Gastroesophageal sphincter (tissue), 4 donors: ENCODE data around the gene ATXN7. TPM values are rescaled to one million over a fixed set of nuclear protein-coding genes. Genes with fewer than 3 reads are reported as not detected.
A peak's percentile ranks its signal among the peaks of the same experiment; 100 is the strongest.

Experiments
- ATAC-seq: fragments of 150-250 bp; one replicate; pipeline ENCODE4 v1.9.1; 2016; ENCODE audit warnings: mild to moderate bottlenecking, moderate library complexity
- H3K27ac ChIP-seq, 4 donors: fragments of 200-600 bp; sonication (generic) in 3 of 4; 1 replicate in 3 of 4; 2 replicates in 1 of 4; pipeline ENCODE4 v1.5.1; 2016 to 2019
- H3K27me3 ChIP-seq: fragments of 200-600 bp; sonication (generic); one replicate; pipeline ENCODE4 v1.5.1; 2019
- H3K36me3 ChIP-seq, 2 donors: fragments of 200-600 bp; sonication (generic); one replicate each; pipeline ENCODE4 v1.5.1; 2019; ENCODE audit warnings: control low read depth in 1 of 2
- H3K4me1 ChIP-seq, 3 donors: fragments of 200-600 bp; sonication (generic); 1 replicate in 2 of 3; 2 replicates in 1 of 3; pipeline ENCODE4 v1.5.1; 2016 to 2019; ENCODE audit warnings: control low read depth in 2 of 3
- H3K4me3 ChIP-seq, 2 donors: fragments of 200-600 bp; sonication (generic); one replicate each; pipeline ENCODE4 v1.5.1; 2019; ENCODE audit warnings: mild to moderate bottlenecking in 1 of 2, moderate library complexity in 1 of 2
- H3K9me3 ChIP-seq, 3 donors: fragments of 200-600 bp; sonication (generic); one replicate each; pipeline ENCODE4 v1.5.1; 2017 to 2019; ENCODE audit warnings: control low read depth in 2 of 3
- CTCF ChIP-seq, 4 experiments: fragments of 200-600 bp in 2 of 4; fragments of 450-650 bp in 2 of 4; sonication (generic) in 1 of 4; IDR thresholded peaks; one replicate each; pipeline ENCODE4 v1.5.1; 2017 to 2019; ENCODE audit warnings: antibody characterized with exemption in 4 of 4, mild to moderate bottlenecking in 2 of 4, moderate library complexity in 2 of 4
- EP300 ChIP-seq: sonication (generic); formaldehyde crosslinking; IDR thresholded peaks from one replicate; pipeline ENCODE4 v1.6.1; 2017; ENCODE audit warnings: antibody characterized with exemption, mild to moderate bottlenecking
- POLR2A ChIP-seq, 2 donors: fragments of 450-650 bp; IDR thresholded peaks; one replicate each; pipeline ENCODE4 v1.6.1; 2017; ENCODE audit warnings: antibody characterized with exemption in 2 of 2, mild to moderate bottlenecking in 2 of 2, moderate library complexity in 1 of 2
- POLR2AphosphoS5 ChIP-seq: sonication (generic); formaldehyde crosslinking; IDR thresholded peaks from one replicate; pipeline ENCODE4 v1.6.1; 2017; ENCODE audit warnings: antibody characterized with exemption
- WGBS, 2 donors: methylation state at CpG; one replicate each; pipeline ENCODE4 v1.1.5; 2018; ENCODE audit warnings: low coverage in 1 of 2; 5-methylcytosine and 5-hydroxymethylcytosine counted together
- total RNA-seq, 4 donors: library from RNA; depleted of rRNA; stranded (reverse); fragments of >200 nt; gene quantifications; one replicate each; pipeline ENCODE4 v1.1.0, GENCODE V29; 2016

Gene ATXN7
- total RNA-seq, 4 donors from 2014 or later: 15.5 to 36.3 (median 19.8) TPM

- no peak overlapping the region for H3K4me3 ChIP-seq
- peaks cover 43 to 98% (median 50%) of the 10 kb centered on the region in 3 donors for H3K4me1 ChIP-seq
These were observed 108.5 kb downstream of the ATXN7 start for GRCh38 chr3:63972196-63972595.

GRCh38 chr3:63972987-63973386 lies 109.3 kb downstream of the ATXN7 start:
- Histone ChIP-seq H3K36me3 (no peaks in the 10 kb centered on the region), H3K4me1 (peaks cover 42 to 97% (median 44%) of the 10 kb centered on the region in 3 donors), H3K27me3 (no peaks in the 10 kb centered on the region), H3K4me3 (no peak overlapping the region), H3K9me3 (no peaks in the 10 kb centered on the region), H3K27ac (peak overlapping the region in 3 of 4 donors; percentile 58 to 79 (median 72))
- 53 to 72% methylated on average over 4 of the region's 4 CpGs for WGBS, 2 donors
- TF ChIP-seq CTCF (IDR thresholded peaks at IDR 0.05) (no peak), EP300 (no peak), POLR2A (IDR thresholded peaks at IDR 0.05) (no peak), POLR2AphosphoS5 (no peak)
- ATAC-seq: no peak

More at GRCh38 chr3:63972196-63972595, 108.5 kb downstream of the ATXN7 start:
- peak overlapping the region; percentile 39 to 79 (median 65) for H3K27ac ChIP-seq
- no peaks in the 10 kb centered on the region for H3K27me3 ChIP-seq
- TF ChIP-seq CTCF (IDR thresholded peaks at IDR 0.05): no peak
- no peak for TF ChIP-seq EP300
- no peak for TF ChIP-seq POLR2AphosphoS5
- TF ChIP-seq POLR2A (IDR thresholded peaks at IDR 0.05): no peak
- no peaks in the 10 kb centered on the region for H3K9me3 ChIP-seq
- no peaks in the 10 kb centered on the region for H3K36me3 ChIP-seq
- ATAC-seq: no peak
- 53 to 55% methylated on average over 2 of the region's 2 CpGs for WGBS, 2 donors

GRCh38 chr3:63973406-63973805 lies 109.7 kb downstream of the ATXN7 start:
- TF ChIP-seq POLR2A (IDR thresholded peaks at IDR 0.05) (no peak), CTCF (IDR thresholded peaks at IDR 0.05) (no peak), POLR2AphosphoS5 (no peak)
- no peaks in the 10 kb centered on the region for H3K9me3 ChIP-seq
- no peak overlapping the region for H3K4me3 ChIP-seq
- no peaks in the 10 kb centered on the region for H3K36me3 ChIP-seq
- peaks cover 38 to 97% (median 44%) of the 10 kb centered on the region in 3 donors for H3K4me1 ChIP-seq
- H3K27me3 ChIP-seq: no peaks in the 10 kb centered on the region
- 73 to 100% methylated on average over 4 to 7 of the region's 8 CpGs for WGBS, 2 donors
- no peak for ATAC-seq
- H3K27ac ChIP-seq: peak overlapping the region in 3 of 4 donors; percentile 58 to 79 (median 72)

GRCh38 chr3:63974451-63974850 lies 110.8 kb downstream of the ATXN7 start:
- Histone ChIP-seq H3K36me3 (no peaks in the 10 kb centered on the region), H3K4me1 (peaks cover 35 to 89% (median 38%) of the 10 kb centered on the region in 3 donors), H3K9me3 (no peaks in the 10 kb centered on the region), H3K27me3 (no peaks in the 10 kb centered on the region), H3K27ac (peak overlapping the region in 1 of 4 donors; percentile 79), H3K4me3 (no peak overlapping the region)
- TF ChIP-seq POLR2AphosphoS5 (no peak), CTCF (IDR thresholded peaks at IDR 0.05) (no peak), EP300 (no peak), POLR2A (IDR thresholded peaks at IDR 0.05) (no peak)
- 88 to 100% methylated on average over 1 of the region's 1 CpG for WGBS, 2 donors
- no peak for ATAC-seq

GRCh38 chr3:63975723-63976122 lies 112.1 kb downstream of the ATXN7 start:
- peak overlapping the region in 3 of 4 donors; percentile 32 to 44 (median 35) for H3K27ac ChIP-seq
- peak; percentile 59 for ATAC-seq
- TF ChIP-seq CTCF (IDR thresholded peaks at IDR 0.05) (no peak), POLR2A (IDR thresholded peaks at IDR 0.05) (no peak), POLR2AphosphoS5 (peak; percentile 49), EP300 (no peak)
- 10 to 54% methylated on average over 1 to 3 of the region's 3 CpGs for WGBS, 2 donors
- H3K4me1 ChIP-seq: peaks cover 24 to 77% (median 30%) of the 10 kb centered on the region in 3 donors
- no peaks in the 10 kb centered on the region for H3K27me3 ChIP-seq
- no peaks in the 10 kb centered on the region for H3K9me3 ChIP-seq
- H3K4me3 ChIP-seq: no peak overlapping the region
- peaks cover 0 to 10% of the 10 kb centered on the region in 2 donors for H3K36me3 ChIP-seq
